ENCODE data around the gene CPAMD8.
"Not testable (repeated sequence)": the region's sequence is repeated elsewhere in the genome, so short reads cannot be mapped to it uniquely, and the experiment has no call there.

Gene CPAMD8

GRCh38 chr19:17031741-17032140 lies 5.1 kb upstream of the CPAMD8 start:
- H3K4me3 ChIP-seq (ENCODE audit: low read length): no peak overlapping the region
- H2AFZ ChIP-seq (ENCODE audit: low read depth, low read length): no peak overlapping the region
- no peaks in the 10 kb centered on the region for H3K4me1 ChIP-seq (ENCODE audit: insufficient read depth, low read length)
- H3K27me3 ChIP-seq (ENCODE audit: insufficient read depth, low read length): no peaks in the 10 kb centered on the region
- no peaks in the 10 kb centered on the region for H3K36me3 ChIP-seq (ENCODE audit: insufficient read depth, low read length)
- no peaks in the 10 kb centered on the region for H3K9me3 ChIP-seq (ENCODE audit: low read length)

- no peak overlapping the region for H3K4me3 ChIP-seq (ENCODE audit: low read length)
- H3K4me1 ChIP-seq (ENCODE audit: insufficient read depth, low read length): peaks cover 12% of the 10 kb centered on the region
- peaks cover 11% of the 10 kb centered on the region for H3K9me3 ChIP-seq (ENCODE audit: low read length)
- H3K36me3 ChIP-seq (ENCODE audit: insufficient read depth, low read length): no peaks in the 10 kb centered on the region
- peaks cover 7% of the 10 kb centered on the region for H3K27me3 ChIP-seq (ENCODE audit: insufficient read depth, low read length)
- no peak overlapping the region for H2AFZ ChIP-seq (ENCODE audit: low read depth, low read length)
These were observed 945 bp upstream of the CPAMD8 start for GRCh38 chr19:17027535-17027975.

- peak overlapping the region; percentile 83 for H3K4me3 ChIP-seq (ENCODE audit: low read length)
- peaks cover 16% of the 10 kb centered on the region for H3K9me3 ChIP-seq (ENCODE audit: low read length)
- H3K27me3 ChIP-seq (ENCODE audit: insufficient read depth, low read length): peaks cover 7% of the 10 kb centered on the region
- H3K4me1 ChIP-seq (ENCODE audit: insufficient read depth, low read length): peaks cover 12% of the 10 kb centered on the region
- no peaks in the 10 kb centered on the region for H3K36me3 ChIP-seq (ENCODE audit: insufficient read depth, low read length)
- H2AFZ ChIP-seq (ENCODE audit: low read depth, low read length): peak overlapping the region; percentile 51
These were observed 485 bp downstream of the CPAMD8 start for GRCh38 chr19:17025991-17026658.

- Histone ChIP-seq H3K9me3 (ENCODE audit: low read length) (peaks cover 16% of the 10 kb centered on the region), H3K4me1 (ENCODE audit: insufficient read depth, low read length) (peaks cover 12% of the 10 kb centered on the region), H3K36me3 (ENCODE audit: insufficient read depth, low read length) (no peaks in the 10 kb centered on the region), H3K27me3 (ENCODE audit: insufficient read depth, low read length) (peaks cover 7% of the 10 kb centered on the region), H3K4me3 (ENCODE audit: low read length) (peak overlapping the region; percentile 83), H2AFZ (ENCODE audit: low read depth, low read length) (no peak overlapping the region)
These were observed 1.2 kb downstream of the CPAMD8 start for GRCh38 chr19:17025361-17025760.

GRCh38 chr19:17024941-17025340 lies 1.7 kb downstream of the CPAMD8 start:
- H3K27me3 ChIP-seq (ENCODE audit: insufficient read depth, low read length); H2AFZ ChIP-seq (ENCODE audit: low read depth, low read length); H3K4me3 ChIP-seq (ENCODE audit: low read length); H3K36me3 ChIP-seq (ENCODE audit: insufficient read depth, low read length): not testable (repeated sequence)
- H3K4me1 ChIP-seq (ENCODE audit: insufficient read depth, low read length): peaks cover 12% of the 10 kb centered on the region
- peaks cover 16% of the 10 kb centered on the region for H3K9me3 ChIP-seq (ENCODE audit: low read length)

GRCh38 chr19:17023805-17024204 lies 2.8 kb downstream of the CPAMD8 start:
- Histone ChIP-seq H3K27me3 (ENCODE audit: insufficient read depth, low read length) (peaks cover 7% of the 10 kb centered on the region), H3K9me3 (ENCODE audit: low read length) (peaks cover 16% of the 10 kb centered on the region), H3K4me3 (ENCODE audit: low read length) (no peak overlapping the region), H2AFZ (ENCODE audit: low read depth, low read length) (no peak overlapping the region), H3K36me3 (ENCODE audit: insufficient read depth, low read length) (no peaks in the 10 kb centered on the region), H3K4me1 (ENCODE audit: insufficient read depth, low read length) (peaks cover 12% of the 10 kb centered on the region)

GRCh38 chr19:17022738-17023137 lies 3.9 kb downstream of the CPAMD8 start:
- Histone ChIP-seq H2AFZ (ENCODE audit: low read depth, low read length) (no peak overlapping the region), H3K9me3 (ENCODE audit: low read length) (peaks cover 16% of the 10 kb centered on the region), H3K4me1 (ENCODE audit: insufficient read depth, low read length) (peaks cover 12% of the 10 kb centered on the region), H3K27me3 (ENCODE audit: insufficient read depth, low read length) (peaks cover 7% of the 10 kb centered on the region), H3K4me3 (ENCODE audit: low read length) (no peak overlapping the region), H3K36me3 (ENCODE audit: insufficient read depth, low read length) (no peaks in the 10 kb centered on the region)

- Histone ChIP-seq H3K27me3 (ENCODE audit: insufficient read depth, low read length) (peaks cover 7% of the 10 kb centered on the region), H3K9me3 (ENCODE audit: low read length) (peaks cover 17% of the 10 kb centered on the region), H3K4me1 (ENCODE audit: insufficient read depth, low read length) (peaks cover 12% of the 10 kb centered on the region), H3K36me3 (ENCODE audit: insufficient read depth, low read length) (no peaks in the 10 kb centered on the region), H2AFZ (ENCODE audit: low read depth, low read length) (no peak overlapping the region), H3K4me3 (ENCODE audit: low read length) (no peak overlapping the region)
These were observed 4.6 kb downstream of the CPAMD8 start for GRCh38 chr19:17021793-17022590.

- Histone ChIP-seq H3K36me3 (ENCODE audit: insufficient read depth, low read length) (no peaks in the 10 kb centered on the region), H3K4me3 (ENCODE audit: low read length) (no peak overlapping the region), H3K4me1 (ENCODE audit: insufficient read depth, low read length) (peaks cover 12% of the 10 kb centered on the region), H3K9me3 (ENCODE audit: low read length) (peaks cover 20% of the 10 kb centered on the region), H2AFZ (ENCODE audit: low read depth, low read length) (no peak overlapping the region), H3K27me3 (ENCODE audit: insufficient read depth, low read length) (peaks cover 7% of the 10 kb centered on the region)
These were observed 5.3 kb downstream of the CPAMD8 start for GRCh38 chr19:17021328-17021727.

- H3K27me3 ChIP-seq (ENCODE audit: insufficient read depth, low read length): peaks cover 3% of the 10 kb centered on the region
- no peak overlapping the region for H2AFZ ChIP-seq (ENCODE audit: low read depth, low read length)
- H3K9me3 ChIP-seq (ENCODE audit: low read length): peaks cover 20% of the 10 kb centered on the region
- no peak overlapping the region for H3K4me3 ChIP-seq (ENCODE audit: low read length)
- peaks cover 7% of the 10 kb centered on the region for H3K4me1 ChIP-seq (ENCODE audit: insufficient read depth, low read length)
- H3K36me3 ChIP-seq (ENCODE audit: insufficient read depth, low read length): no peaks in the 10 kb centered on the region
These were observed 5.8 kb downstream of the CPAMD8 start for GRCh38 chr19:17020823-17021222.

GRCh38 chr19:17020385-17020784 lies 6.2 kb downstream of the CPAMD8 start:
- Histone ChIP-seq H3K36me3 (ENCODE audit: insufficient read depth, low read length) (no peaks in the 10 kb centered on the region), H2AFZ (ENCODE audit: low read depth, low read length) (no peak overlapping the region), H3K9me3 (ENCODE audit: low read length) (peaks cover 20% of the 10 kb centered on the region), H3K4me1 (ENCODE audit: insufficient read depth, low read length) (peaks cover 2% of the 10 kb centered on the region), H3K27me3 (ENCODE audit: insufficient read depth, low read length) (no peaks in the 10 kb centered on the region), H3K4me3 (ENCODE audit: low read length) (no peak overlapping the region)

GRCh38 chr19:17014212-17014861 lies 12.3 kb downstream of the CPAMD8 start:
- not testable (repeated sequence) for H3K27me3 ChIP-seq (ENCODE audit: insufficient read depth, low read length); H3K36me3 ChIP-seq (ENCODE audit: insufficient read depth, low read length); H3K4me3 ChIP-seq (ENCODE audit: low read length); H3K9me3 ChIP-seq (ENCODE audit: low read length); H3K4me1 ChIP-seq (ENCODE audit: insufficient read depth, low read length); H2AFZ ChIP-seq (ENCODE audit: low read depth, low read length)

GRCh38 chr19:17011485-17011884 lies 15.1 kb downstream of the CPAMD8 start:
- Histone ChIP-seq H2AFZ (ENCODE audit: low read depth, low read length) (no peak overlapping the region), H3K9me3 (ENCODE audit: low read length) (peaks cover 2% of the 10 kb centered on the region), H3K4me3 (ENCODE audit: low read length) (no peak overlapping the region), H3K27me3 (ENCODE audit: insufficient read depth, low read length) (no peaks in the 10 kb centered on the region), H3K4me1 (ENCODE audit: insufficient read depth, low read length) (no peaks in the 10 kb centered on the region), H3K36me3 (ENCODE audit: insufficient read depth, low read length) (peaks cover 8% of the 10 kb centered on the region)

Data from neuron (in vitro differentiated cells).